Heart left ventricle (tissue), 16 donors: ENCODE data around the gene PLCXD1. TPM values are rescaled to one million over a fixed set of nuclear protein-coding genes. Genes with fewer than 3 reads are reported as not detected.

ENCODE experiments used
- ATAC-seq, 4 donors: fragments of 200-7000 bp; cut with Tn5 transposase; one replicate each; pipeline ENCODE4 v1.9.1; 2020 to 2022; ENCODE audit warnings: moderate library complexity in 4 of 4, mild to moderate bottlenecking in 3 of 4, moderate number of reproducible peaks in 1 of 4
- DNase-seq, 5 donors: peaks; one replicate each; pipeline ENCODE4 v3.0.0-alpha.2; 2020
- H3K27ac ChIP-seq, 12 donors: fragments of 200-600 bp; sonication (generic) in 4 of 12; one replicate each; pipeline versions ENCODE4 v1.5.0 to v1.8.0; 2016 to 2022; ENCODE audit warnings: mild to moderate bottlenecking in 2 of 12
- H3K27me3 ChIP-seq, 9 donors: fragments of 200-600 bp; sonication (generic) in 2 of 9; one replicate each; pipeline versions ENCODE4 v1.5.1 to v1.8.0; 2016 to 2022; ENCODE audit warnings: mild to moderate bottlenecking in 3 of 9
- H3K36me3 ChIP-seq, 9 donors: fragments of 200-600 bp; sonication (generic) in 2 of 9; one replicate each; pipeline versions ENCODE4 v1.5.0 to v1.8.0; 2018 to 2022; ENCODE audit warnings: mild to moderate bottlenecking in 2 of 9
- H3K4me1 ChIP-seq, 12 donors: fragments of 200-600 bp; sonication (generic) in 4 of 12; one replicate each; pipeline versions ENCODE4 v1.5.0 to v1.8.0; 2016 to 2022; ENCODE audit warnings: mild to moderate bottlenecking in 3 of 12
- H3K4me3 ChIP-seq, 12 donors: fragments of 200-600 bp; sonication (generic) in 4 of 12; one replicate each; pipeline versions ENCODE4 v1.5.0 to v1.8.0; 2017 to 2022; ENCODE audit warnings: mild to moderate bottlenecking in 9 of 12, moderate library complexity in 4 of 12
- H3K9me3 ChIP-seq, 12 donors: fragments of 200-600 bp; sonication (generic) in 4 of 12; one replicate each; pipeline versions ENCODE4 v1.5.0 to v1.8.0; 2016 to 2022; ENCODE audit warnings: mild to moderate bottlenecking in 1 of 12
- CTCF ChIP-seq, 12 donors: fragments of 200-600 bp; sonication (generic) in 4 of 12; IDR thresholded peaks; one replicate each; pipeline versions ENCODE4 v1.5.0 to v1.8.0; 2018 to 2022; ENCODE audit warnings: antibody characterized with exemption in 12 of 12, mild to moderate bottlenecking in 5 of 12
- POLR2A ChIP-seq, 2 donors: fragments of 450-650 bp; IDR thresholded peaks; one replicate each; pipeline ENCODE4 v1.6.1; 2017; ENCODE audit warnings: antibody characterized with exemption in 2 of 2, mild to moderate bottlenecking in 2 of 2, moderate library complexity in 2 of 2
- WGBS, 4 donors: extraction: QIAGEN DNeasy Blood & Tissue Kit in 2 of 4; methylation state at CpG; one replicate each; pipeline versions ENCODE4 v1.1.5 to v1.1.7; 2013 to 2018; 5-methylcytosine and 5-hydroxymethylcytosine counted together
- intact Hi-C, 10 donors: fragments of 100-400 bp; cut with DNase I; formaldehyde crosslinking; loops; one replicate each; pipeline versions ENCODE4 v1.11.1 to v1.14.2; 2022
- polyA plus RNA-seq, 2 donors: library from polyadenylated mRNA; stranded (reverse); fragments of 200-250 nt; gene quantifications; one replicate each; pipeline ENCODE4 v1.2.3, GENCODE V29; 2013
- total RNA-seq, 9 donors: library from RNA; depleted of rRNA in 2 of 9; stranded (reverse); fragments of >200 nt in 2 of 9; fragmentation: NEBNext Ultra II Directional in 3 of 9; extraction: Animal tissue kit (Norgen Biotek cat#: 25700) in 3 of 9; gene quantifications; one replicate each; pipeline versions ENCODE4 v1.1.0 to v1.2.4, GENCODE V29; 2016 to 2023
- donor health status: ischemic (EF 13 %, LVEDD 7.1; RV severe dilation, severe dysfunction).
- donor health status: healthy with polysubstance abuse.
- donor health status: DM: no; HTN: yes; CAD: no.
- donor health status: DM: no; HTN: no; CAD: no.
- donor health status: ischemic (EF 25% LVEDD 6.9; RV normal size, moderate dysfunction).
- donor health status: ischemic (EF 25% LVEDD 5.7; RV mildly dilated, moderate dysfunction).
- donor health status: healthy.
- donor health status: DM: yes; HTN: yes; CAD: no.
- donor health status: ischemic (EF 35%, LVEDD 5.7; RV mildly dilated, moderate dysfunction).
- donor health status: nonischemic (EF 11% LVEDD 7.7; RV severe dilation, severe dysfunction).
- donor health status: DM: yes; HTN: yes; CAD: no.
- donor health status: PGD.
- donor health status: ischemic (EF 29% LVEDD 5.4; RV normal size, mild dysfunction).
- donor health status: nonischemic (EF 23%, LVEDD 6.1; RV moderate dilation, normal function).

The PLCXD1 gene
- total and polyA plus RNA-seq, 11 donors: 0.81 to 27.0 (median 3.0) TPM

GRCh38 chrX:336227-336626 is 55.0 kb downstream of the PLCXD1 start:
- no peak for TF ChIP-seq CTCF (IDR thresholded peaks at IDR 0.05)
- TF ChIP-seq POLR2A (IDR thresholded peaks at IDR 0.05): no peak
- WGBS, 4 donors: 87 to 94% (median 89%) methylated on average over 21 of the region's 21 CpGs
- no peak overlapping the region for H3K4me3 ChIP-seq
- no peaks in the 10 kb centered on the region for H3K9me3 ChIP-seq
- peaks cover 0 to 6% (median 4%) of the 10 kb centered on the region in 12 donors for H3K4me1 ChIP-seq
- peaks cover 0 to 49% (median 25%) of the 10 kb centered on the region in 9 donors for H3K36me3 ChIP-seq
- H3K27ac ChIP-seq: no peak overlapping the region
- intact Hi-C loops: no loop called here
- no peak for ATAC-seq
- peaks cover 0 to 4% (median 2%) of the 10 kb centered on the region in 9 donors for H3K27me3 ChIP-seq
- DNase-seq: peak in 3 of 5 donors; percentile 9 to 11 (median 9)

GRCh38 chrX:337331-337831 is 56.2 kb downstream of the PLCXD1 start:
- H3K4me1 ChIP-seq: no peaks in the 10 kb centered on the region
- TF ChIP-seq POLR2A (IDR thresholded peaks at IDR 0.05): no peak
- no peak for TF ChIP-seq CTCF (IDR thresholded peaks at IDR 0.05)
- ATAC-seq (no peak), DNase-seq (peak in 3 of 5 donors; percentile 14 to 49 (median 15))
- intact Hi-C loops: no loop called here
- peaks cover 0 to 52% (median 25%) of the 10 kb centered on the region in 9 donors for H3K36me3 ChIP-seq
- no peak overlapping the region for H3K27ac ChIP-seq
- WGBS, 4 donors: 83 to 89% (median 89%) methylated on average over 31 to 38 of the region's 38 CpGs
- no peak overlapping the region for H3K4me3 ChIP-seq
- H3K27me3 ChIP-seq: no peaks in the 10 kb centered on the region
- H3K9me3 ChIP-seq: no peaks in the 10 kb centered on the region

- WGBS, 4 donors: 90 to 97% (median 93%) methylated on average over 50 to 53 of the region's 53 CpGs
- no peak overlapping the region for H3K4me3 ChIP-seq
- no peak overlapping the region for H3K27ac ChIP-seq
- H3K4me1 ChIP-seq: no peaks in the 10 kb centered on the region
- intact Hi-C loops: no loop called here
- no peaks in the 10 kb centered on the region for H3K27me3 ChIP-seq
- DNase-seq (peak in 3 of 5 donors; percentile 15 to 61 (median 27)), ATAC-seq (peak in 2 of 4 donors; percentile 11 to 23)
- TF ChIP-seq CTCF (IDR thresholded peaks at IDR 0.05) (no peak), POLR2A (IDR thresholded peaks at IDR 0.05) (no peak)
- no peaks in the 10 kb centered on the region for H3K9me3 ChIP-seq
- peaks cover 0 to 44% (median 22%) of the 10 kb centered on the region in 9 donors for H3K36me3 ChIP-seq
These were observed 57.2 kb downstream of the PLCXD1 start for GRCh38 chrX:338281-338835.

GRCh38 chrX:338836-339400 is 57.7 kb downstream of the PLCXD1 start:
- intact Hi-C loops: no loop called here
- 94 to 98% (median 96%) methylated on average over 37 to 44 of the region's 44 CpGs for WGBS, 4 donors
- TF ChIP-seq POLR2A (IDR thresholded peaks at IDR 0.05): no peak
- TF ChIP-seq CTCF (IDR thresholded peaks at IDR 0.05): no peak
- Histone ChIP-seq H3K4me1 (no peaks in the 10 kb centered on the region), H3K27ac (no peak overlapping the region), H3K27me3 (no peaks in the 10 kb centered on the region), H3K9me3 (no peaks in the 10 kb centered on the region), H3K4me3 (no peak overlapping the region), H3K36me3 (peaks cover 0 to 40% (median 17%) of the 10 kb centered on the region in 9 donors)
- DNase-seq: peak in 3 of 5 donors; percentile 17 to 54 (median 24)
- ATAC-seq: no peak
